Measurements from ENCODE around the gene DAPP1.

Gene DAPP1

DNA sequence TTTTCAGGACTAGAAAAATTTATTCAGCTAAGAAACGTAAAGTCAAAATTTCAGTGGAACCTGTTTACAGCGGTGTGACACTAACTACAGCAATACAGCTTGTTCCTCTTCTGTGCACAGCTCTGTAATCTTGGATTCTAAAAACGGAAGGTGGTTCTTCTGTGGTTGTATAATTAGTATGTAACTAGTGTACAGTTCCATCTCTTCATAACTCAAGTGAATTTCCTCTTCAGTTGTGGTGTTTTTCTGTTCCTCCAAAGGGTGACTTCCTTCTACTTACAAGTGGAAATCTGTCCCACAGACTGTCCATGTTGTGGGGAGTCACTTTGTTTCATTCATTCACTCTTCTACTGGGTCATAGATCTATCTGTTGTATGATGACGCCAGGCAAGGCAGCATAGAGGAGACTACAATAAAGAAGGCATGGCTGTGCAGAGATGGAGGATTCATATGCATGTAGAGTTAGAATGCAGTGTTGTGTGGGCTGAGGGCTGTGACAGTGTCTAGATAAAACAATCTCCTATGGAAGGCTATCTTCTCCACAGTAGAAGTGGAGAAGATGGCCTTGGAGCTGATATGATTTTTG, 5.4 kb downstream of the DAPP1 start:
- CTCF ChIA-PET = interaction anchor here (1.0 to 2.7 kb wide), 4 partner anchors 10 to 13 kb away, joined by 3 to 15 read pairs (median 3); no protein-coding TSS in a partner anchor

DNA sequence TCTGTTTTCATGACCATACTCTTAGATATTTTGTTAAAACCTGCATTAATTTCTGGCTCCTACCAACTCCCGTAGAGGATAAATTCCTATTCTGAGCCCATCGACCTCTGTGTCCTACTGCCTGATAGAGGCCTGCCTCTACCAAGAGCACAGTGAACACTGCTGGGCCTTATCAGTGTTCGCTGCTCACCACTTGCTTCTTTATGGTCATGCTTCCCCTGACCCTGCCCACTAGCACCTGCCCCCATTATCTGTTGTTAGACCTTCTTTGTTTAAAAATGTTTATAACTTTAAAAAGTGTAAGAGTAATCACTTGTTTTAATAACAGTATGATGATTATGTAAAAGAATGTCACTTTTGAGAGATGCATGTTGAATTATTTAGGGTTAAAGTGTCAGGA, 6.1 kb downstream of the DAPP1 start:
- ChIA-PET CTCF (interaction anchor here (1.0 to 1.2 kb wide), 2 partner anchors 10 to 11 kb away, joined by 3 read pairs; no protein-coding TSS in a partner anchor), POLR2A (no interaction called here)
- WGBS (ENCODE audit: insufficient coverage) = 97% methylated on average over 2 of the region's 3 CpGs

More for the DNA sequence above, 5.4 kb downstream of the DAPP1 start:
- POLR2A ChIA-PET = no interaction called here
- Histone ChIP-seq H3K4me1 (ENCODE audit: control extremely low read depth in 1 of 4, control insufficient read depth in 4 of 4, insufficient read depth in 4 of 4, low read length in 3 of 4) (peaks cover 38 to 53% (median 47%) of the 10 kb centered on the region in 4 experiments), H3K4me3 (ENCODE audit: control insufficient read depth in 1 of 7, extremely low read depth in 1 of 7, insufficient read depth in 4 of 7, low read depth in 2 of 7, low read length in 6 of 7) (peak overlapping the region in 4 of 7 experiments; percentile 3 to 43 (median 32)), H3K9me3 (ENCODE audit: control extremely low read depth in 1 of 5, control insufficient read depth in 4 of 5, insufficient read depth in 2 of 5, low read depth in 1 of 5, low read length in 4 of 5) (no peaks in the 10 kb centered on the region), H3K27ac (ENCODE audit: insufficient read depth in 1 of 2, low read depth in 1 of 2, low read length in 2 of 2, poor library complexity in 1 of 2, severe bottlenecking in 2 of 2) (peak overlapping the region; percentile 1 to 30), H3K36me3 (ENCODE audit: control insufficient read depth in 4 of 4, insufficient read depth in 4 of 4, low read length in 3 of 4) (no peaks in the 10 kb centered on the region), H3K27me3 (replicated peaks in 2 of 5; ENCODE audit: control insufficient read depth in 4 of 5, insufficient read depth in 5 of 5, low read length in 4 of 5) (no peaks in the 10 kb centered on the region)
- whole genome bisulfite sequencing (ENCODE audit: insufficient coverage) = 50% methylated on average over 1 of the region's 4 CpGs
- peak; percentile 45 to 89 (median 85) for DNase-seq

DNA sequence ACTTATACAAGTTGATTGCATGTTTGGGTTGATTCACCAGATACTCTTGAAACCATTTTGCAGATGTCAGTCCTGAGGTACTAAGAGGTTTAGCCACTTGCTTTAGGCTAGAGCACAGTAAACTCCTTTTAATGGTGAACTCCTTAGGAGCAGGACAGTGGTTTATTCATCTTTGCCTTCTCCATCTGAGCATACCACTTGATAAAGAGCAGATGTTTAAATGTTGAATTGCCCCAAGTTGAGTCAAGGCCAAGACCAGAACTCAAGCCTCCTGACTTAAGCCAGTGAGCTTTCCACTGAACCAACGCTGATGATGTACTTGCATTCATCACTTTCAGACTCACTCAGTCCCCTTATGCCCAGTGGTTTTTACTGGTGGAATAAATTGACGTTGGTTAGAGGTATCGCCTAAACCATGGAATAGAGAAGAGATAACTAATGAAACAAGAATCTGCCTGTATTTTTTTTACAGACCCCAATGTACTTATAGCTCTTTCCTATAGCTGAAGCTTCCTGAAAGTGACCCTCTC, 7.5 kb downstream of the DAPP1 start:
- no peak overlapping the region for H3K27ac ChIP-seq (ENCODE audit: insufficient read depth in 1 of 2, low read depth in 1 of 2, low read length in 2 of 2, poor library complexity in 1 of 2, severe bottlenecking in 2 of 2)
- DNase-seq = no peak
- H3K4me1 ChIP-seq (ENCODE audit: control extremely low read depth in 1 of 4, control insufficient read depth in 4 of 4, insufficient read depth in 4 of 4, low read length in 3 of 4) = peaks cover 25 to 33% (median 29%) of the 10 kb centered on the region in 4 experiments
- no peaks in the 10 kb centered on the region for H3K27me3 ChIP-seq (replicated peaks in 2 of 5; ENCODE audit: control insufficient read depth in 4 of 5, insufficient read depth in 5 of 5, low read length in 4 of 5)
- H3K4me3 ChIP-seq (ENCODE audit: control insufficient read depth in 1 of 7, extremely low read depth in 1 of 7, insufficient read depth in 4 of 7, low read depth in 2 of 7, low read length in 6 of 7) = no peak overlapping the region
- 100% methylated on average over 1 of the region's 3 CpGs for WGBS (ENCODE audit: insufficient coverage)
- no peaks in the 10 kb centered on the region for H3K9me3 ChIP-seq (ENCODE audit: control extremely low read depth in 1 of 5, control insufficient read depth in 4 of 5, insufficient read depth in 2 of 5, low read depth in 1 of 5, low read length in 4 of 5)
- no peaks in the 10 kb centered on the region for H3K36me3 ChIP-seq (ENCODE audit: control insufficient read depth in 4 of 4, insufficient read depth in 4 of 4, low read length in 3 of 4)
- POLR2A ChIA-PET = no interaction called here
- CTCF ChIA-PET = interaction anchor here (0.7 to 2.1 kb wide), 4 partner anchors 9 to 15 kb away, joined by 3 to 4 read pairs (median 3); no protein-coding TSS in a partner anchor

More for the DNA sequence above, 6.1 kb downstream of the DAPP1 start:
- no peaks in the 10 kb centered on the region for H3K9me3 ChIP-seq (ENCODE audit: control extremely low read depth in 1 of 5, control insufficient read depth in 4 of 5, insufficient read depth in 2 of 5, low read depth in 1 of 5, low read length in 4 of 5)
- peaks cover 33 to 46% (median 42%) of the 10 kb centered on the region in 4 experiments for H3K4me1 ChIP-seq (ENCODE audit: control extremely low read depth in 1 of 4, control insufficient read depth in 4 of 4, insufficient read depth in 4 of 4, low read length in 3 of 4)
- peak overlapping the region in 1 of 2 experiments; percentile 30 for H3K27ac ChIP-seq (ENCODE audit: insufficient read depth in 1 of 2, low read depth in 1 of 2, low read length in 2 of 2, poor library complexity in 1 of 2, severe bottlenecking in 2 of 2)
- H3K4me3 ChIP-seq (ENCODE audit: control insufficient read depth in 1 of 7, extremely low read depth in 1 of 7, insufficient read depth in 4 of 7, low read depth in 2 of 7, low read length in 6 of 7) = peak overlapping the region in 1 of 7 experiments; percentile 0
- peak in 1 of 3 donors; percentile 5 for DNase-seq
- H3K27me3 ChIP-seq (replicated peaks in 2 of 5; ENCODE audit: control insufficient read depth in 4 of 5, insufficient read depth in 5 of 5, low read length in 4 of 5) = no peaks in the 10 kb centered on the region
- no peaks in the 10 kb centered on the region for H3K36me3 ChIP-seq (ENCODE audit: control insufficient read depth in 4 of 4, insufficient read depth in 4 of 4, low read length in 3 of 4)

DNA sequence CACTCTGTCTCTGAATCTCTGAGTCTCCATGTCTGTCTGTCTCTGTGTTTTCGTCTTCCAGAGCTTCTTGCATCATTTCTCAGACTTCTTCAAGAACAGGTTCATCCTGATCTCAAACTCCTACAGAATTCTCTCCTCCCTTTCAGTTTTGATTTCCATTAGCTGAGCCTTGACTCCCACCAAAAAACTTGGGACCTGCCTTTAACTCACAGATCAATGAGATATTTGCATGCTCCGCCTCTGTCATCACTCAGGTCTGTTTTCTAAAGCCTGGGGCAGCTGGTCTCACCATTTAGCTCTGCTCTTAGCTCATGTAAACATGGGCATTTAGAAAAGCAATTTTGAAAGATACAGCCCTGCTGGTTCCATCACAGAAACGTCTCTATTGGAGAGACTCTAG, 8.6 kb downstream of the DAPP1 start:
- ChIA-PET CTCF (interaction anchor here (1.7 to 2.1 kb wide), 2 partner anchors 14 to 16 kb away, joined by 4 read pairs; no protein-coding TSS in a partner anchor), POLR2A (no interaction called here)

DNA sequence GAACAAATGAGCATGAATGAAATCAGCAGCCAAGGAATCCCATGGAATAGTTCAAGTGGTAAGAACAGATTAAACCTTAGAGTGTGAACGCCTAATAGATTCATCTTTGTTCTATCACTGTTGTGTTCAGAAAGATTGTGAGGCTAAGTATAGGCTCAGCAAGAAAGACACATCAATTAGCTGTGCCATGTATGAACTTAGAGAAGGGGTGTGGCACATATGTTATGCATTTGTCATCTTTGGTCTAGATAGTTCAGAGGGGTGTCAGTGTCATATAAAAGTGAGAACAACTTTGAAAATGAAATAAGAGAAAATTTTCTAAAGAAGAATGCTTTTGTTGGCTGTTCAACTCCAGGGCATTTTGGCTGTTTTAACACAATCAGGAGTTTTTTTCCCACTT, 9.4 kb downstream of the DAPP1 start:
- CTCF ChIA-PET = interaction anchor here (1.7 to 2.1 kb wide), 2 partner anchors 14 to 17 kb away, joined by 4 read pairs; no protein-coding TSS in a partner anchor
- DNase-seq = no peak
- Histone ChIP-seq H3K27me3 (replicated peaks in 2 of 5; ENCODE audit: control insufficient read depth in 4 of 5, insufficient read depth in 5 of 5, low read length in 4 of 5) (no peaks in the 10 kb centered on the region), H3K4me3 (ENCODE audit: control insufficient read depth in 1 of 7, extremely low read depth in 1 of 7, insufficient read depth in 4 of 7, low read depth in 2 of 7, low read length in 6 of 7) (no peak overlapping the region), H3K9me3 (ENCODE audit: control extremely low read depth in 1 of 5, control insufficient read depth in 4 of 5, insufficient read depth in 2 of 5, low read depth in 1 of 5, low read length in 4 of 5) (no peaks in the 10 kb centered on the region), H3K27ac (ENCODE audit: insufficient read depth in 1 of 2, low read depth in 1 of 2, low read length in 2 of 2, poor library complexity in 1 of 2, severe bottlenecking in 2 of 2) (no peak overlapping the region), H3K4me1 (ENCODE audit: control extremely low read depth in 1 of 4, control insufficient read depth in 4 of 4, insufficient read depth in 4 of 4, low read length in 3 of 4) (peaks cover 10 to 18% (median 16%) of the 10 kb centered on the region in 4 experiments), H3K36me3 (ENCODE audit: control insufficient read depth in 4 of 4, insufficient read depth in 4 of 4, low read length in 3 of 4) (no peaks in the 10 kb centered on the region)
- 100% methylated on average over 1 of the region's 1 CpG for WGBS (ENCODE audit: insufficient coverage)
- POLR2A ChIA-PET = no interaction called here

More for the DNA sequence above, 8.6 kb downstream of the DAPP1 start:
- no peaks in the 10 kb centered on the region for H3K27me3 ChIP-seq (replicated peaks in 2 of 5; ENCODE audit: control insufficient read depth in 4 of 5, insufficient read depth in 5 of 5, low read length in 4 of 5)
- 97% methylated on average over 3 of the region's 3 CpGs for WGBS (ENCODE audit: insufficient coverage)
- peaks cover 17 to 24% (median 19%) of the 10 kb centered on the region in 4 experiments for H3K4me1 ChIP-seq (ENCODE audit: control extremely low read depth in 1 of 4, control insufficient read depth in 4 of 4, insufficient read depth in 4 of 4, low read length in 3 of 4)
- no peaks in the 10 kb centered on the region for H3K9me3 ChIP-seq (ENCODE audit: control extremely low read depth in 1 of 5, control insufficient read depth in 4 of 5, insufficient read depth in 2 of 5, low read depth in 1 of 5, low read length in 4 of 5)
- H3K4me3 ChIP-seq (ENCODE audit: control insufficient read depth in 1 of 7, extremely low read depth in 1 of 7, insufficient read depth in 4 of 7, low read depth in 2 of 7, low read length in 6 of 7) = no peak overlapping the region
- no peak overlapping the region for H3K27ac ChIP-seq (ENCODE audit: insufficient read depth in 1 of 2, low read depth in 1 of 2, low read length in 2 of 2, poor library complexity in 1 of 2, severe bottlenecking in 2 of 2)
- H3K36me3 ChIP-seq (ENCODE audit: control insufficient read depth in 4 of 4, insufficient read depth in 4 of 4, low read length in 3 of 4) = no peaks in the 10 kb centered on the region
- no peak for DNase-seq

DNA sequence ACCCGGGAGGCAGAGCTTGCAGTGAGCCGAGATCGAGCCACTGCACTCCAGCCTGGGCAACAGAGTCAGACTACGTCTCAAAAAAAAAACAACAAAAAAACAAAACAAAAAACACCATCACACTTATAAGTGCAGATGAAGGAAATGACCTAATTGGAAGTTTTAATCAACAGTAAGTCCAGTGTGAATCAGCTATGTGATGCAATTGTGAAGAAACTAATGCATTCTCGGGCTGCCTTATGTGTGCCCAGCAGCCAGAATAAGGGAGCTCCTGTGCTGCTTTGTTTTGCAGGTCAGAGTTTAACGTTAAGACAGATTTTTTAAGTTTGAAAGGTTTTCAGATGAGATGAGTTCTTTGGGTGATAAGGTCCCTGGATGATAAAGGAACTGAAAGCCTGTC, 10.8 kb downstream of the DAPP1 start:
- H3K27ac ChIP-seq (ENCODE audit: insufficient read depth in 1 of 2, low read depth in 1 of 2, low read length in 2 of 2, poor library complexity in 1 of 2, severe bottlenecking in 2 of 2) = no peak overlapping the region
- ChIA-PET CTCF (interaction anchor here (1.6 kb wide), 1 partner anchor 16 kb away, joined by 7 read pairs; no protein-coding TSS in a partner anchor), POLR2A (no interaction called here)
- H3K27me3 ChIP-seq (replicated peaks in 2 of 5; ENCODE audit: control insufficient read depth in 4 of 5, insufficient read depth in 5 of 5, low read length in 4 of 5) = no peaks in the 10 kb centered on the region
- 100% methylated on average over 1 of the region's 6 CpGs for WGBS (ENCODE audit: insufficient coverage)
- no peaks in the 10 kb centered on the region for H3K36me3 ChIP-seq (ENCODE audit: control insufficient read depth in 4 of 4, insufficient read depth in 4 of 4, low read length in 3 of 4)
- H3K9me3 ChIP-seq (ENCODE audit: control extremely low read depth in 1 of 5, control insufficient read depth in 4 of 5, insufficient read depth in 2 of 5, low read depth in 1 of 5, low read length in 4 of 5) = no peaks in the 10 kb centered on the region
- no peak for DNase-seq
- no peak overlapping the region for H3K4me3 ChIP-seq (ENCODE audit: control insufficient read depth in 1 of 7, extremely low read depth in 1 of 7, insufficient read depth in 4 of 7, low read depth in 2 of 7, low read length in 6 of 7)
- peaks cover 1 to 5% (median 3%) of the 10 kb centered on the region in 4 experiments for H3K4me1 ChIP-seq (ENCODE audit: control extremely low read depth in 1 of 4, control insufficient read depth in 4 of 4, insufficient read depth in 4 of 4, low read length in 3 of 4)

DNA sequence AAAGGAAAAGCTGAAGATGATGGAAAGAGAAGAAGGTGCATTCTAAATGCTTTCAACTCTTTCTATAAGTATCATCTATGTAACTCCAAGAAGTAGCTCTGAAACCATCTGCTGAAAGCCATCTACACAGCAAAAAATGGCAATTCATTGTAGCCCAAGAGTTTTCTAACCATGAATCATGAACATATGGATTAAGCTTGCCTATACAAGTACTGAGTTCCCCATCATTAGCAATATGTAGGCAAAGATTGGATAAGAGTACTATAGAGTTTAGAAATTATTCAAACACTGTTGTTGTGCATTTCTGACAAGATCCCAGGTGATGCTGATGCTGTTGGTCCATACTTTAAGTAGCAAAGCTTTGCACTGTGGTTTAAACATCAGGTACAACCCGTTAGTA, 11.2 kb downstream of the DAPP1 start:
- no peak for DNase-seq
- no peaks in the 10 kb centered on the region for H3K27me3 ChIP-seq (replicated peaks in 2 of 5; ENCODE audit: control insufficient read depth in 4 of 5, insufficient read depth in 5 of 5, low read length in 4 of 5)
- no peak overlapping the region for H3K4me3 ChIP-seq (ENCODE audit: control insufficient read depth in 1 of 7, extremely low read depth in 1 of 7, insufficient read depth in 4 of 7, low read depth in 2 of 7, low read length in 6 of 7)
- WGBS (ENCODE audit: insufficient coverage) = no CpG with 5 or more reads among the region's 1 CpG
- ChIA-PET POLR2A (no interaction called here), CTCF (interaction anchor here (1.2 to 1.6 kb wide), 2 partner anchors 10 to 16 kb away, joined by 4 to 7 read pairs; no protein-coding TSS in a partner anchor)
- peaks cover 0 to 1% (median 0%) of the 10 kb centered on the region in 4 experiments for H3K4me1 ChIP-seq (ENCODE audit: control extremely low read depth in 1 of 4, control insufficient read depth in 4 of 4, insufficient read depth in 4 of 4, low read length in 3 of 4)
- H3K36me3 ChIP-seq (ENCODE audit: control insufficient read depth in 4 of 4, insufficient read depth in 4 of 4, low read length in 3 of 4) = no peaks in the 10 kb centered on the region
- no peaks in the 10 kb centered on the region for H3K9me3 ChIP-seq (ENCODE audit: control extremely low read depth in 1 of 5, control insufficient read depth in 4 of 5, insufficient read depth in 2 of 5, low read depth in 1 of 5, low read length in 4 of 5)
- H3K27ac ChIP-seq (ENCODE audit: insufficient read depth in 1 of 2, low read depth in 1 of 2, low read length in 2 of 2, poor library complexity in 1 of 2, severe bottlenecking in 2 of 2) = no peak overlapping the region
